ENCODE data around the gene NCOA1.
A peak's percentile ranks its signal among the peaks of the same experiment; 100 is the strongest.

The NCOA1 gene

GRCh38 chr2:24721470-24721869 is 230.4 kb downstream of the NCOA1 start:
- H3K4me3 ChIP-seq (replicated peaks; ENCODE audit: low read depth, low read length): no peak overlapping the region
- DNase-seq (ENCODE audit: extremely low read depth, low read depth): peak; percentile 41
- TF ChIP-seq, protein P1, sequence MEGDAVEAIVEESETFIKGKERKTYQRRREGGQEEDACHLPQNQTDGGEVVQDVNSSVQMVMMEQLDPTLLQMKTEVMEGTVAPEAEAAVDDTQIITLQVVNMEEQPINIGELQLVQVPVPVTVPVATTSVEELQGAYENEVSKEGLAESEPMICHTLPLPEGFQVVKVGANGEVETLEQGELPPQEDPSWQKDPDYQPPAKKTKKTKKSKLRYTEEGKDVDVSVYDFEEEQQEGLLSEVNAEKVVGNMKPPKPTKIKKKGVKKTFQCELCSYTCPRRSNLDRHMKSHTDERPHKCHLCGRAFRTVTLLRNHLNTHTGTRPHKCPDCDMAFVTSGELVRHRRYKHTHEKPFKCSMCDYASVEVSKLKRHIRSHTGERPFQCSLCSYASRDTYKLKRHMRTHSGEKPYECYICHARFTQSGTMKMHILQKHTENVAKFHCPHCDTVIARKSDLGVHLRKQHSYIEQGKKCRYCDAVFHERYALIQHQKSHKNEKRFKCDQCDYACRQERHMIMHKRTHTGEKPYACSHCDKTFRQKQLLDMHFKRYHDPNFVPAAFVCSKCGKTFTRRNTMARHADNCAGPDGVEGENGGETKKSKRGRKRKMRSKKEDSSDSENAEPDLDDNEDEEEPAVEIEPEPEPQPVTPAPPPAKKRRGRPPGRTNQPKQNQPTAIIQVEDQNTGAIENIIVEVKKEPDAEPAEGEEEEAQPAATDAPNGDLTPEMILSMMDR (IDR thresholded peaks at IDR 0.05; ENCODE audit: low read depth, low read length, missing control alignments): no peak

DNA sequence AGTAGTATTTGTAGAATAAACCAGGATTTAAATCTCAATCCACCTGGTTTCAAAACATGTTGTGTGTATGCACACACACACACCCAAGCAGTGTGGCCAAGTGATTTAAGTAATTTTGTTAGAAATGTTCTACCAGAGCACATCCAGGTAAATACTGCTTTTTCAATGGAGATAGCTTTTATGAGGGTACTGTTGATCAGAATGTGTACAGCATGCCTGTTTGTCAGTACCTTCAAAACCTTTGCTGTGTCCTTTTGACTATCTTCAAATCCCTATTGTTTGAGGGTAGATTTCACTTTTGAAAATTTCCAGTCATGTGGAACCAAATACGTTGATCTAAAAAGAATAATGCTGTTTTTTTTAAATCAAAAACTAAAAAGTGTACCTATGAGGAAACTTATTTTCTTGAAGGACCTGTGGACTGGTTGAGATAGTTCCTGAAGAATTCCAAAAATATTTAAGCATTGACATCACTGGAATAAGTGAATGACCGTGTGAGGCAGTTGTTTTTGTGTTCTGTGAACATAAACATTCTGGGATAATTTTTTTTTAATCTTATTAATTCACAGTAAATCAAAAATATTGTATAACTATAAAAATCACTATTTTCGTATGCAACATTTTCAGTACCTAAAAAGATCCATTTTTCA is 231.2 kb downstream of the NCOA1 start:
- no peak for DNase-seq (ENCODE audit: extremely low read depth, low read depth)
- H3K4me3 ChIP-seq (replicated peaks; ENCODE audit: low read depth, low read length): no peak overlapping the region
- TF ChIP-seq, protein P1 (IDR thresholded peaks at IDR 0.05; ENCODE audit: low read depth, low read length, missing control alignments): no peak

DNA sequence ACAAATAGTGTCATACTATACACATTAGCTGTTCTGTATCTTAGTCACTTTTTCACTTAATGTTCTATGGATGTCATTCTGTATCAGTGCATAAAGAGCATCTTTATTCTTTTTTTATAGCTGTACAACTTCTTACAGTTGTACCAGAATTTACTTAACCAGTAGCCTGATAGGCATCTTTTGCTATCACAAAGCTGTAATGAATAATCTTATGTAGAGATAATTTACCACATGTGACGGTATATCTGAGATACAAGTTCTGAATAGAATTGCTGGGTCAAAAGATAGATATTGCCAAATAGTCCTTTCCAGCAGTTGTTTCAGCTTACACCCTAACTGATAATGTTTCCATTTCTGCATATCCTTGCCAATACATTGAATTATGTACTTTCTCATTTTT is 232.1 kb downstream of the NCOA1 start:
- no peak for DNase-seq (ENCODE audit: extremely low read depth, low read depth)
- TF ChIP-seq, protein P1 (IDR thresholded peaks at IDR 0.05; ENCODE audit: low read depth, low read length, missing control alignments): no peak
- H3K4me3 ChIP-seq (replicated peaks; ENCODE audit: low read depth, low read length): no peak overlapping the region

DNA sequence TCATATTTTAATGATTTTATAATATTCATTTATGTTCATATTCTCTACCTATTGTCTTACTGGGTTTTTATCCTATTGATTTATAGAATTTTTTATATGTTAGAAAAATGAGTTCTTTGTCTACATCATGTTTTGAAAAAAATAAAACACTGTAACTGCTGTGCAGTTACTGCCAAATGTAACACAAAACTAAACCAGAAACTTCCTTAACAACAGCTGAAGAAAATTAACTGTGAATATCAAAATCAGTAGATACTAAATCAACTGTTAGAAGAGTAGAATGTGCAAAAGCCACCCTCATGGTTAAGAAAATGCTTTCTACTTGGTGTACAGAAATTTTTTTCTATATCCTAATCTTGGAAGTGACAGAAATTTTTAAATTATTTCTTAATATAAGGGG is 232.6 kb downstream of the NCOA1 start:
- TF ChIP-seq, protein P1 (IDR thresholded peaks at IDR 0.05; ENCODE audit: low read depth, low read length, missing control alignments): no peak
- DNase-seq (ENCODE audit: extremely low read depth, low read depth): no peak
- no peak overlapping the region for H3K4me3 ChIP-seq (replicated peaks; ENCODE audit: low read depth, low read length)

DNA sequence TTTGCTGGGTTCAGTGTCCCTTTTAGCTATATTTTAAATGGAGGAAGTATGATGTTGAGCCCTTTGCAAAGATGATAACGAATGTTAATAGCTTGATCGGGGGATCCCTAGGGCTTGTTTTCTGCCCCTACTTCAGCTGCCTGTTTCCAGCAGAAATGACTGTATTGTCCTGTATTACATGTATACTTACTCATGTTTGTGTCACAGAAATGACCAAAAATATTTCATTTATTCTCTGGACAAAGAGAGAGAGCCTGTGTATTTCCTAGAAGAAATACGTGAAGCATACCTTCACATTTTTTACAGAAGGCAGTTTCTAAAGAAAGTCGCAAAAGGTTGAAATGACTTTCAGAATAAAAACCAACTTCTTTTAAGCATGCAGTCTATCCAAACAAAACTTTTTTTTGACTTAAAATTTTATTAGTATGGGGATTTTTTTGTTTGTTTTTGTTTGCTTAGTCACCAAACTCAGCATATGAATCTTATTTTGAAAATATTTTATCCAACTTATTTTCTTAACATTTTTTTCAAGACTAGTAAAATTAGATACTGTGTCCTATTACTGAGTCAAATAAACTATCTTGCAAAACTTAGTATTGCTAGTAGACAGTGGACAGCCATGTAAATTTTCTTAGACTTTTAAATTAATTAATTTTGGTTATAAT is 233.2 kb downstream of the NCOA1 start:
- TF ChIP-seq, protein P1 (IDR thresholded peaks at IDR 0.05; ENCODE audit: low read depth, low read length, missing control alignments): no peak
- no peak overlapping the region for H3K4me3 ChIP-seq (replicated peaks; ENCODE audit: low read depth, low read length)
- DNase-seq (ENCODE audit: extremely low read depth, low read depth): no peak

DNA sequence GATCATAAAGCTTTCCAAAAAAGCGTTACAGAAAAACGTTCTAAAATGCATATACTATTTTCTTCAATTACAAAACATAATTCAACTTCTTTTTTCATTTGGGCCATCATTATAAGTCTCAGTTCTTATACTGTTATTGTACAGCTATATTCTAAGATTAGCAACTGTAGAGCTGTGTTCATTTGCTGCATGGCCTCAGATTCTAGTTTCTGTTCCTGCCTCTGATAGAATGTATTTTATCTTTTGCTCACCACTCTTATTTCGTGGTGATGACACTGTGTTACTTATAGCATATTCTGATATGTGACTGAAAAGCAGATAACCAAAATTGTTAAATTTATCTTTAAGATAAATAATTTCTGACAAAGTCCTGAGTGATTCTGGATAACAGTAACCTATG is 234.9 kb downstream of the NCOA1 start:
- no peak for DNase-seq (ENCODE audit: extremely low read depth, low read depth)
- no peak overlapping the region for H3K4me3 ChIP-seq (replicated peaks; ENCODE audit: low read depth, low read length)
- TF ChIP-seq, protein P1 (IDR thresholded peaks at IDR 0.05; ENCODE audit: low read depth, low read length, missing control alignments): no peak
